ENCODE data around the gene MISP3.

MISP3 gene

GRCh38 chr19:14112809-14113385 is 40.3 kb downstream of the MISP3 start:
- Histone ChIP-seq H3K4me2 (ENCODE audit: low read length) (peak overlapping the region; percentile 74), H3K79me2 (ENCODE audit: insufficient read depth, low read length) (no peaks in the 10 kb centered on the region), H3K27ac (ENCODE audit: low read depth, low read length, poor library complexity, severe bottlenecking) (peak overlapping the region; percentile 4)

GRCh38 chr19:14113762-14114414 is 41.3 kb downstream of the MISP3 start:
- Histone ChIP-seq H4K20me1 (ENCODE audit: insufficient read depth, low read length) (no peaks in the 10 kb centered on the region), H3K4me2 (ENCODE audit: low read length) (peak overlapping the region; percentile 74), H3K36me3 (ENCODE audit: insufficient read depth, low read length) (no peaks in the 10 kb centered on the region), H3K9ac (ENCODE audit: low read length) (peak overlapping the region; percentile 61), H3K27ac (ENCODE audit: low read depth, low read length, poor library complexity, severe bottlenecking) (peak overlapping the region; percentile 4), H3K4me1 (ENCODE audit: insufficient read depth, low read length, severe bottlenecking) (peaks cover 49% of the 10 kb centered on the region), H3K4me3 (ENCODE audit: low read depth, low read length, poor library complexity, severe bottlenecking) (peak overlapping the region; percentile 67), H3K9me3 (ENCODE audit: low read length) (no peaks in the 10 kb centered on the region), H3K79me2 (ENCODE audit: insufficient read depth, low read length) (no peaks in the 10 kb centered on the region), H2AFZ (ENCODE audit: low read length) (no peak overlapping the region), H3K27me3 (ENCODE audit: insufficient read depth, low read length) (no peaks in the 10 kb centered on the region), H3F3A (ENCODE audit: insufficient read depth, low read length) (0 out of 2 replicates have a peak, but pooled peaks cover 2% of the 10 kb centered on the region), H3K9me2 (ENCODE audit: low read depth, low read length) (no peaks in the 10 kb centered on the region)
- TF ChIP-seq EZH2 (IDR thresholded peaks at IDR 0.05; ENCODE audit: borderline replicate concordance, low read length), result no peak
- TF ChIP-seq CTCF (IDR thresholded peaks at IDR 0.05; ENCODE audit: low read length), result peak; percentile 93

More at GRCh38 chr19:14112809-14113385, 40.3 kb downstream of the MISP3 start:
- Histone ChIP-seq H3K4me1 (ENCODE audit: insufficient read depth, low read length, severe bottlenecking) (peaks cover 42% of the 10 kb centered on the region), H3K9me2 (ENCODE audit: low read depth, low read length) (no peaks in the 10 kb centered on the region), H3K4me3 (ENCODE audit: low read depth, low read length, poor library complexity, severe bottlenecking) (peak overlapping the region; percentile 67), H3K36me3 (ENCODE audit: insufficient read depth, low read length) (no peaks in the 10 kb centered on the region), H4K20me1 (ENCODE audit: insufficient read depth, low read length) (no peaks in the 10 kb centered on the region), H2AFZ (ENCODE audit: low read length) (no peak overlapping the region), H3K9me3 (ENCODE audit: low read length) (no peaks in the 10 kb centered on the region), H3K27me3 (ENCODE audit: insufficient read depth, low read length) (no peaks in the 10 kb centered on the region), H3K9ac (ENCODE audit: low read length) (peak overlapping the region; percentile 61), H3F3A (ENCODE audit: insufficient read depth, low read length) (no peaks in the 10 kb centered on the region)
- TF ChIP-seq EZH2 (IDR thresholded peaks at IDR 0.05; ENCODE audit: borderline replicate concordance, low read length) (no peak), CTCF (IDR thresholded peaks at IDR 0.05; ENCODE audit: low read length) (no peak)

- 0 out of 2 replicates have a peak, but pooled peaks cover 4% of the 10 kb centered on the region for H3F3A ChIP-seq (ENCODE audit: insufficient read depth, low read length)
- H3K27ac ChIP-seq (ENCODE audit: low read depth, low read length, poor library complexity, severe bottlenecking), result no peak overlapping the region
- no peaks in the 10 kb centered on the region for H3K9me2 ChIP-seq (ENCODE audit: low read depth, low read length)
- H3K9me3 ChIP-seq (ENCODE audit: low read length), result no peaks in the 10 kb centered on the region
- H2AFZ ChIP-seq (ENCODE audit: low read length), result no peak overlapping the region
- no peaks in the 10 kb centered on the region for H4K20me1 ChIP-seq (ENCODE audit: insufficient read depth, low read length)
- H3K4me2 ChIP-seq (ENCODE audit: low read length), result no peak overlapping the region
- H3K36me3 ChIP-seq (ENCODE audit: insufficient read depth, low read length), result no peaks in the 10 kb centered on the region
- TF ChIP-seq EZH2 (IDR thresholded peaks at IDR 0.05; ENCODE audit: borderline replicate concordance, low read length) (no peak), CTCF (IDR thresholded peaks at IDR 0.05; ENCODE audit: low read length) (no peak)
- H3K4me1 ChIP-seq (ENCODE audit: insufficient read depth, low read length, severe bottlenecking), result peaks cover 51% of the 10 kb centered on the region
- no peaks in the 10 kb centered on the region for H3K27me3 ChIP-seq (ENCODE audit: insufficient read depth, low read length)
- no peak overlapping the region for H3K9ac ChIP-seq (ENCODE audit: low read length)
- H3K79me2 ChIP-seq (ENCODE audit: insufficient read depth, low read length), result no peaks in the 10 kb centered on the region
- H3K4me3 ChIP-seq (ENCODE audit: low read depth, low read length, poor library complexity, severe bottlenecking), result no peak overlapping the region
These were observed 41.9 kb downstream of the MISP3 start for GRCh38 chr19:14114439-14114838.

Measured in OCI-LY1 (cell line).